ENCODE measurements around the gene NEK7. TPM values are rescaled to one million over a fixed set of nuclear protein-coding genes. Genes with fewer than 3 reads are reported as not detected.

The NEK7 gene
- total RNA-seq, 1 donor = 376 TPM

GRCh38 chr1:198203434-198203833, 46.6 kb downstream of the NEK7 start:
- Histone ChIP-seq H3K27me3 (ENCODE audit: insufficient read depth, low read length) (no peaks in the 10 kb centered on the region), H3K4me3 (ENCODE audit: insufficient read depth, low read length) (no peak overlapping the region), H3K36me3 (ENCODE audit: insufficient read depth, low read length) (peaks cover 24% of the 10 kb centered on the region), H4K20me1 (ENCODE audit: insufficient read depth, low read length) (peaks cover 75% of the 10 kb centered on the region), H3K4me2 (ENCODE audit: insufficient read depth, low read length) (no peak overlapping the region), H3K9me3 (ENCODE audit: low read depth, low read length) (no peaks in the 10 kb centered on the region), H3K27ac (ENCODE audit: low read depth, low read length) (peak overlapping the region; percentile 17), H3K4me1 (ENCODE audit: insufficient read depth, low read length) (peaks cover 32% of the 10 kb centered on the region), H2AFZ (ENCODE audit: low read length) (no peak overlapping the region), H3K79me2 (ENCODE audit: insufficient read depth, low read length) (peaks cover 98% of the 10 kb centered on the region)
- TF ChIP-seq CTCF (IDR thresholded peaks at IDR 0.05; ENCODE audit: extremely low read depth, low read depth, low read length) = no peak
- no peak for DNase-seq (ENCODE audit: insufficient read length, low spot score, missing footprints)

GRCh38 chr1:198205016-198205684, 48.4 kb downstream of the NEK7 start:
- Histone ChIP-seq H4K20me1 (ENCODE audit: insufficient read depth, low read length) (peaks cover 64% of the 10 kb centered on the region), H3K27ac (ENCODE audit: low read depth, low read length) (peak overlapping the region; percentile 2), H3K4me2 (ENCODE audit: insufficient read depth, low read length) (no peak overlapping the region)

GRCh38 chr1:198206292-198206691, 49.5 kb downstream of the NEK7 start:
- Histone ChIP-seq H3K9me3 (ENCODE audit: low read depth, low read length) (no peaks in the 10 kb centered on the region), H4K20me1 (ENCODE audit: insufficient read depth, low read length) (peaks cover 54% of the 10 kb centered on the region), H3K36me3 (ENCODE audit: insufficient read depth, low read length) (peaks cover 28% of the 10 kb centered on the region), H3K4me3 (ENCODE audit: insufficient read depth, low read length) (no peak overlapping the region), H3K79me2 (ENCODE audit: insufficient read depth, low read length) (peaks cover 92% of the 10 kb centered on the region), H2AFZ (ENCODE audit: low read length) (no peak overlapping the region), H3K27me3 (ENCODE audit: insufficient read depth, low read length) (no peaks in the 10 kb centered on the region), H3K4me1 (ENCODE audit: insufficient read depth, low read length) (peaks cover 22% of the 10 kb centered on the region), H3K27ac (ENCODE audit: low read depth, low read length) (no peak overlapping the region), H3K4me2 (ENCODE audit: insufficient read depth, low read length) (no peak overlapping the region)
- DNase-seq (ENCODE audit: insufficient read length, low spot score, missing footprints) = peak; percentile 25
- TF ChIP-seq CTCF (IDR thresholded peaks at IDR 0.05; ENCODE audit: extremely low read depth, low read depth, low read length) = no peak

More at GRCh38 chr1:198205016-198205684, 48.4 kb downstream of the NEK7 start:
- Histone ChIP-seq H3K4me3 (ENCODE audit: insufficient read depth, low read length) (no peak overlapping the region), H3K9me3 (ENCODE audit: low read depth, low read length) (no peaks in the 10 kb centered on the region), H3K36me3 (ENCODE audit: insufficient read depth, low read length) (peaks cover 24% of the 10 kb centered on the region), H2AFZ (ENCODE audit: low read length) (no peak overlapping the region), H3K4me1 (ENCODE audit: insufficient read depth, low read length) (peaks cover 27% of the 10 kb centered on the region), H3K79me2 (ENCODE audit: insufficient read depth, low read length) (peaks cover 97% of the 10 kb centered on the region), H3K27me3 (ENCODE audit: insufficient read depth, low read length) (no peaks in the 10 kb centered on the region)
- TF ChIP-seq CTCF (IDR thresholded peaks at IDR 0.05; ENCODE audit: extremely low read depth, low read depth, low read length) = no peak
- no peak for DNase-seq (ENCODE audit: insufficient read length, low spot score, missing footprints)

- Histone ChIP-seq H3K27me3 (ENCODE audit: insufficient read depth, low read length) (no peaks in the 10 kb centered on the region), H3K4me3 (ENCODE audit: insufficient read depth, low read length) (no peak overlapping the region), H3K36me3 (ENCODE audit: insufficient read depth, low read length) (peaks cover 32% of the 10 kb centered on the region), H3K9me3 (ENCODE audit: low read depth, low read length) (no peaks in the 10 kb centered on the region), H2AFZ (ENCODE audit: low read length) (no peak overlapping the region), H3K27ac (ENCODE audit: low read depth, low read length) (no peak overlapping the region), H3K4me1 (ENCODE audit: insufficient read depth, low read length) (peaks cover 10% of the 10 kb centered on the region), H4K20me1 (ENCODE audit: insufficient read depth, low read length) (peaks cover 30% of the 10 kb centered on the region), H3K4me2 (ENCODE audit: insufficient read depth, low read length) (no peak overlapping the region), H3K79me2 (ENCODE audit: insufficient read depth, low read length) (peaks cover 90% of the 10 kb centered on the region)
- DNase-seq (ENCODE audit: insufficient read length, low spot score, missing footprints) = no peak
- no peak for TF ChIP-seq CTCF (IDR thresholded peaks at IDR 0.05; ENCODE audit: extremely low read depth, low read depth, low read length)
These were observed 54.9 kb downstream of the NEK7 start for GRCh38 chr1:198211696-198212095.
